GM12878 (cell line): ENCODE measurements around the gene NKX2-2. TPM values are rescaled to one million over a fixed set of nuclear protein-coding genes. Genes with fewer than 3 reads are reported as not detected.

Source experiments
- ATAC-seq: fragments of 200-7000 bp; cut with Tn5 transposase; 3 replicates; pipeline ENCODE4 v1.9.1; 2020; ENCODE audit warnings: mild to moderate bottlenecking, moderate library complexity
- BruUV-seq: library from RNA; stranded (reverse); fragments of 400-500 nt; replicated peaks from 2 replicates; lab custom pipeline; 2021; lab: Mats Ljungman, UMichigan
- CTCF ChIA-PET: fragments of 300-600 bp; sonication (Branson Sonifier 250); formaldehyde crosslinking; extraction: SDS; loops from one replicate; lab custom pipeline; 2021; ENCODE audit warnings: inconsistent platforms; lab: Yijun Ruan, JAX
- POLR2A ChIA-PET: fragments of 350-600 bp; formaldehyde crosslinking; extraction: SDS; loops from one replicate; lab custom pipeline; 2021; ENCODE audit warnings: inconsistent platforms; lab: Charles Lee
- RAD21 ChIA-PET: fragments of 300-600 bp; sonication (Branson Sonifier 250); formaldehyde crosslinking; loops from one replicate; lab custom pipeline; 2023; ENCODE audit warnings: antibody characterized with exemption; ENCODE audit not compliant: unreplicated experiment; lab: Charles Lee
- SMC1A ChIA-PET: fragments of 300-600 bp; sonication (Branson Sonifier 250); formaldehyde crosslinking; loops from one replicate; lab custom pipeline; 2023; ENCODE audit not compliant: unreplicated experiment, uncharacterized antibody; lab: Charles Lee
- DNase-seq: peaks from one replicate; pipeline ENCODE4 v3.0.0-alpha.2; 2011; ENCODE audit warnings: low read depth, low spot score
- FAIRE-seq: peaks from 3 replicates; lab custom pipeline; 2011; peaks lifted over from hg19 to GRCh38; lab: Jason Lieb, UNC
- H2AFZ ChIP-seq: 2 replicates; pipeline ENCODE4 v1.6.0; 2011; ENCODE audit warnings: low read depth, low read length, control low read depth; ENCODE audit not compliant: control insufficient read depth
- H3K27ac ChIP-seq: 2 replicates; pipeline ENCODE4 v1.5.1; 2011; ENCODE audit warnings: control low read depth; ENCODE audit not compliant: control insufficient read depth, insufficient read depth
- H3K27me3 ChIP-seq, 2 experiments: replicated peaks in 1 of 2; 2 replicates each; pipeline versions ENCODE4 v1.6.0 to v1.6.1; 2011; ENCODE audit warnings: low read length in 1 of 2; ENCODE audit not compliant: control insufficient read depth in 2 of 2, insufficient read depth in 2 of 2
- H3K36me3 ChIP-seq, 2 experiments: 2 replicates each; pipeline ENCODE4 v1.5.1; 2011; ENCODE audit warnings: low read length in 1 of 2; ENCODE audit not compliant: control insufficient read depth in 2 of 2, insufficient read depth in 2 of 2
- H3K4me1 ChIP-seq: 2 replicates; pipeline ENCODE4 v1.6.1; 2011; ENCODE audit warnings: mild to moderate bottlenecking, low read length, moderate library complexity, mixed read lengths; ENCODE audit not compliant: control insufficient read depth, insufficient read depth
- H3K4me2 ChIP-seq: 2 replicates; pipeline ENCODE4 v1.6.0; 2011; ENCODE audit warnings: control low read depth; ENCODE audit not compliant: control insufficient read depth, insufficient read depth
- H3K4me3 ChIP-seq: fragments of 200-600 bp; sonication (generic); 2 replicates; pipeline ENCODE4 v1.5.1; 2016
- H3K79me2 ChIP-seq: 2 replicates; pipeline ENCODE4 v1.6.0; 2011; ENCODE audit warnings: low read length; ENCODE audit not compliant: control insufficient read depth, insufficient read depth
- H3K9ac ChIP-seq: 2 replicates; pipeline ENCODE4 v1.8.0; 2011; ENCODE audit warnings: low read length, control low read depth, mixed read lengths; ENCODE audit not compliant: control insufficient read depth, insufficient read depth
- H3K9me3 ChIP-seq: replicated peaks from 3 replicates; pipeline ENCODE4 v1.5.1; 2011; ENCODE audit warnings: mild to moderate bottlenecking, low read length; ENCODE audit not compliant: control insufficient read depth, insufficient read depth
- H4K20me1 ChIP-seq: 2 replicates; pipeline ENCODE4 v1.6.0; 2011; ENCODE audit not compliant: control insufficient read depth, insufficient read depth
- BHLHE40 ChIP-seq, 2 experiments: fragments of 450-650 bp in 1 of 2; IDR thresholded peaks; 2 replicates each; pipeline ENCODE4 v1.6.1; 2011 to 2017; ENCODE audit warnings: low read depth in 2 of 2, borderline replicate concordance in 1 of 2, improper control_type of control experiment in 1 of 2, low read length in 1 of 2, mild to moderate bottlenecking in 1 of 2
- ESRRA ChIP-seq: IDR thresholded peaks from 2 replicates; pipeline ENCODE4 v1.6.1; 2012; ENCODE audit warnings: mild to moderate bottlenecking, low read length, improper control_type of control experiment
- STAT3 ChIP-seq: IDR thresholded peaks from 2 replicates; pipeline ENCODE4 v1.6.1; 2011; ENCODE audit warnings: low read depth, low read length, improper control_type of control experiment
- WGBS: methylation state at CpG from one replicate; pipeline ENCODE4 v1.1.6; 2016; ENCODE audit warnings: low lambda C conversion rate; ENCODE audit not compliant: insufficient replicate concordance, insufficient coverage; ENCODE audit errors: missing lambda C conversion rate; 5-methylcytosine and 5-hydroxymethylcytosine counted together
- in situ Hi-C: fragments of 300-500 bp; cut with MboI; formaldehyde crosslinking; loops from 9 replicates; pipeline ENCODE4 v1.14.3; 2018; ENCODE audit warnings: mixed read lengths
- intact Hi-C: fragments of 100-400 bp; cut with micrococcal nuclease; formaldehyde crosslinking; loops from one replicate; pipeline ENCODE4 v1.14.2; 2022; ENCODE audit not compliant: unreplicated experiment
- polyA plus RNA-seq, 11 experiments: library from polyadenylated mRNA; depleted of rRNA in 4 of 11; unstranded in 6 of 11; stranded (reverse) in 5 of 11; fragments of >200 nt; fragmentation: Nextera tagmentation in 4 of 11; fragmentation: Illumina TruSeq in 1 of 11; extraction: Ambion mirVana in 4 of 11; extraction: Trizol in 1 of 11; gene quantifications; 1 replicate in 1 of 11; 2 replicates in 10 of 11; pipeline versions ENCODE4 v1.2.1 to v1.2.3, GENCODE V29; 2011 to 2016; ENCODE audit warnings: inconsistent platforms in 2 of 11, missing spikeins in 2 of 11, low read depth in 1 of 11
- total RNA-seq, 4 experiments: library from RNA; depleted of rRNA in 3 of 4; stranded (reverse); fragments of >200 nt in 3 of 4; fragmentation: Illumina TruSeq in 1 of 4; extraction: Trizol in 1 of 4; gene quantifications; 2 replicates each; pipeline versions ENCODE4 v1.2.1 to v1.2.3, GENCODE V29; 2013 to 2021

Gene NKX2-2
- total and polyA plus RNA-seq, 10 of the 15 experiments (the other 5 are each of a cell fraction or from before 2014, with no cell fraction given), result not detected

DNA sequence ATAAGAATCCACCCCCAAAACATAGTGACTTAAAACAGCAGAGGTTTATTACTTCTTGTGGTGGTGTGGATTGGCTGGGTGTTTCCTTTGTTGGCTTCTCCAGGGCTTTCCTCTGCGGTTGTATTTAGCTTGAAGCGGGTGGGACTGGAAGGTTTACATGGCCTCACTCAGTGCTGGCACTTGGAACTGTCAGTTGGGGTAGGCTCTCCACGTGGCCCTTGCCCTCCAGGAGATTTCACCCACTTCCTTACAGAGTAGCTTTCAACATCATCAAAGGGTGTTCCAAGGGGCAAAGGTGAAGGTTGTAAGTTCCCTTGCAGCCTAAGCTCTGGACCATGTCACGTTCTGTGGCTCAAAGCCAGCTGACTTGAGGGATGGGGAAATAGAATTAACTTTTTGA is 32.5 kb upstream of the NKX2-2 start:
- ChIA-PET CTCF (interaction anchor here (1.1 to 7.1 kb wide), 7 partner anchors 12 to 311 kb away, joined by 3 to 43 read pairs (median 15); no protein-coding TSS in a partner anchor), POLR2A (interaction anchor here (3.7 to 4.6 kb wide), 2 partner anchors 11 to 17 kb away, joined by 28 to 40 read pairs; no protein-coding TSS in a partner anchor), RAD21 (interaction anchor here (1.1 to 5.5 kb wide), 8 partner anchors 9 to 24 kb away, joined by 3 to 43 read pairs (median 4); no protein-coding TSS in a partner anchor), SMC1A (interaction anchor here (1.0 to 10.1 kb wide), 4 partner anchors 14 to 25 kb away, joined by 3 to 131 read pairs (median 12); no protein-coding TSS in a partner anchor)
- Histone ChIP-seq H3K9me3 (no peaks in the 10 kb centered on the region), H3K27ac (no peak overlapping the region), H3K4me1 (peaks cover 4% of the 10 kb centered on the region), H3K9ac (no peak overlapping the region), H3K27me3 (no peaks in the 10 kb centered on the region), H3K79me2 (no peaks in the 10 kb centered on the region), H4K20me1 (no peaks in the 10 kb centered on the region), H3K36me3 (no peaks in the 10 kb centered on the region), H2AFZ (no peak overlapping the region), H3K4me2 (no peak overlapping the region), H3K4me3 (no peak overlapping the region)
- no peak for DNase-seq
- BruUV-seq, result no TSS peak
- FAIRE-seq, result no peak
- WGBS, result 8% methylated on average over 4 of the region's 4 CpGs
- in situ Hi-C loops, result no loop called here
- ATAC-seq, result no peak
- TF ChIP-seq BHLHE40 (IDR thresholded peaks at IDR 0.05; ENCODE audit: borderline replicate concordance in 1 of 2, low read depth in 2 of 2, low read length in 1 of 2) (peak in 1 of 2 experiments; percentile 14; a peak in 1 of 4 replicates), ESRRA (no peak)
- intact Hi-C loops, result no loop called here

DNA sequence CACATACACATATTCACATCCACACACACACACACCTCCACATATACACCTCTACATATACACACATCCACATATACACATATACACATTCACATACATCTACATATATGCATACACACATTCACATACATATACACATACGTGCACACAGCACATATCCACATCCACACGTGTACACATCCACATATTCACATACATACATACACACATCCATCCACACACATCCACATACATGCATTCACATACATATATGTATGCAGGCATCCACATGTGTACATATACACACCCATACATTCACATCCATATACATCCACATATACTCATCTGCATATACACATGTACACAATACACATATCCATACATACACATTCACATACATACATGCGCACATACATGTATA is 25.6 kb upstream of the NKX2-2 start:
- BruUV-seq, result no TSS peak
- intact Hi-C loops, result no loop called here
- no peaks in the 10 kb centered on the region for H3K36me3 ChIP-seq
- ChIA-PET CTCF (interaction anchor here (2.2 to 3.3 kb wide), 2 partner anchors 10 to 23 kb away, joined by 8 to 20 read pairs; no protein-coding TSS in a partner anchor), POLR2A (no interaction called here), RAD21 (no interaction called here), SMC1A (interaction anchor here (1.0 to 2.7 kb wide), 2 partner anchors 8 to 32 kb away, joined by 4 to 15 read pairs; no protein-coding TSS in a partner anchor)
- TF ChIP-seq STAT3, result no peak
- 33% methylated on average over 3 of the region's 3 CpGs for WGBS
- H3K27ac ChIP-seq, result no peak overlapping the region
- H2AFZ ChIP-seq, result no peak overlapping the region
- H3K9me3 ChIP-seq, result no peaks in the 10 kb centered on the region
- no peak overlapping the region for H3K4me2 ChIP-seq
- FAIRE-seq, result no peak
- ATAC-seq, result no peak
- in situ Hi-C loops, result no loop called here
- DNase-seq, result no peak
- no peaks in the 10 kb centered on the region; a peak in 1 of 4 replicates for H3K27me3 ChIP-seq
- no peaks in the 10 kb centered on the region for H3K4me1 ChIP-seq
- no peak overlapping the region for H3K4me3 ChIP-seq
- H3K79me2 ChIP-seq, result no peaks in the 10 kb centered on the region
- no peaks in the 10 kb centered on the region for H4K20me1 ChIP-seq
- no peak overlapping the region for H3K9ac ChIP-seq
